Sigmoid colon (tissue), 7 donors: Measurements from ENCODE around the gene ACY1. TPM values are rescaled to one million over a fixed set of nuclear protein-coding genes. Genes with fewer than 3 reads are reported as not detected.

Experiments
- DNase-seq: peaks from one replicate; pipeline ENCODE4 v3.0.0-alpha.2; 2019
- H3K27ac ChIP-seq, 4 donors: fragments of 200-600 bp; sonication (generic); one replicate each; pipeline ENCODE4 v1.5.1; 2016 to 2019; ENCODE audit warnings: mild to moderate bottlenecking in 1 of 4
- H3K27me3 ChIP-seq, 3 donors: fragments of 200-600 bp; sonication (generic); one replicate each; pipeline ENCODE4 v1.5.1; 2019; ENCODE audit warnings: mild to moderate bottlenecking in 1 of 3
- H3K36me3 ChIP-seq, 4 donors: fragments of 200-600 bp; sonication (generic); one replicate each; pipeline ENCODE4 v1.5.1; 2016 to 2019
- H3K4me1 ChIP-seq, 4 donors: fragments of 200-600 bp; sonication (generic); one replicate each; pipeline ENCODE4 v1.5.1; 2017 to 2019
- H3K4me3 ChIP-seq, 4 donors: fragments of 200-600 bp; sonication (generic); one replicate each; pipeline ENCODE4 v1.5.1; 2017 to 2019; ENCODE audit warnings: mild to moderate bottlenecking in 2 of 4, moderate library complexity in 1 of 4
- H3K9me3 ChIP-seq, 4 donors: fragments of 200-600 bp in 3 of 4; sonication (generic) in 3 of 4; one replicate each; pipeline versions ENCODE4 v1.5.1 to v1.6.1; 2013 to 2019
- EP300 ChIP-seq, 4 donors: sonication (generic); formaldehyde crosslinking; IDR thresholded peaks; one replicate each; pipeline ENCODE4 v1.6.1; 2017; ENCODE audit warnings: antibody characterized with exemption in 4 of 4
- POLR2A ChIP-seq, 2 donors: fragments of 450-650 bp; IDR thresholded peaks; one replicate each; pipeline ENCODE4 v1.6.1; 2016; ENCODE audit warnings: antibody characterized with exemption in 2 of 2, mild to moderate bottlenecking in 2 of 2, moderate library complexity in 2 of 2
- POLR2AphosphoS5 ChIP-seq, 4 donors: sonication (generic); formaldehyde crosslinking; IDR thresholded peaks; one replicate each; pipeline ENCODE4 v1.6.1; 2017; ENCODE audit warnings: antibody characterized with exemption in 4 of 4
- WGBS, 2 donors: extraction: QIAGEN DNeasy Blood & Tissue Kit; methylation state at CpG; one replicate each; pipeline ENCODE4 v1.1.7; 2013; 5-methylcytosine and 5-hydroxymethylcytosine counted together
- intact Hi-C: fragments of 100-400 bp; cut with DNase I; formaldehyde crosslinking; loops from one replicate; pipeline ENCODE4 v1.15.1; 2023
- polyA plus RNA-seq, 3 donors: library from polyadenylated mRNA; stranded (reverse); fragments of 200-250 nt; gene quantifications; one replicate each; pipeline ENCODE4 v1.2.3, GENCODE V29; 2013
- total RNA-seq, 4 donors: library from RNA; depleted of rRNA; stranded (reverse); fragments of >200 nt; gene quantifications; one replicate each; pipeline ENCODE4 v1.1.0, GENCODE V29; 2016
- TF ChIP-seq, protein P1 (sequence below), 4 experiments: fragments of 450-650 bp in 3 of 4; fragments of 200-600 bp in 1 of 4; IDR thresholded peaks; one replicate each; pipeline ENCODE4 v1.5.1; 2016 to 2019; ENCODE audit warnings: antibody characterized with exemption in 4 of 4, mild to moderate bottlenecking in 3 of 4, moderate library complexity in 2 of 4
- donor health status: healthy with polysubstance abuse.
- donor health status: Bipolar disorder and iron deficiency.
- donor health status: healthy.

ACY1 gene
- total and polyA plus RNA-seq, 7 donors, result 1.4 to 279 (median 25.3) TPM

DNA sequence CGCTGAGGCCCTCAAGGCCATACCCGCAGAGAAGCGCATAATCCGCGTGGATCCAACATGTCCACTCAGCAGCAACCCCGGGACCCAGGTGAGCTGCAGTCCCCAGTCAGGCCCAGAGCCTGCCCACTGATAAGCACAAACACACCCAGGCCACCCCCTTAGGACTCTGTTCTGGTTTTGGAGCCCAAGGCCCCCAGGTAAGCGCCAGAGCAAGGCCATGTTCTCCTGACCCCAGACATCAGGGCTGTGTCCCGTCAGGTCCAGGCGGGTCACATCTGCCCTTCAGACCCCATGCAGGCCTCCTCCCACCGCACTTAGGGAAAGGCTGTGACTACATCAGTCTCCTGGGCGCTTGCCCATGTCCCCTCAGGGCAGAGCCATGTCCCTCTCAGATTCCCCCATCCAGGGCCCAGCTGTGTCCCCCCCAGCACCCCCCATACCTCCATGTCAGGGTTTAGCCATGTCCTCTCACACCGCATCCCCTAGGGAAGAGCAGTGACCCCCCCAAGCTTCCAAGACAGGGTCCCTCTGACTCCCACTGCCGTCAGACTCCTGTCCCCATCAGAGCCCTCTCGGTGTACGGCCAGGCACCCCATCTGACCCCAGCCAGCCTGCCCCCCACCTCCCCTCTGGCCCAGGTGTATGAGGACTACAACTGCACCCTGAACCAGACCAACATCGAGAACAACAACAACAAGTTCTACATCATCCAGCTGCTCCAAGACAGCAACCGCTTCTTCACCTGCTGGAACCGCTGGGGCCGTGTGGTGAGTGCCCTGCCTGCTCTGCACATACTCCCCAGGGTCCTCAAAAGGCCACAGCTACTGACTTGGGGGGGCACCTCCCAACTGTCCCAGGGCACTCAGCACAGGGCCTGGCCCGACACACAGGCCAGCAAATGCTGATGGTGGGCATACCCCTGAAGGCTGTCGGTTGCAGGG is 39.6 kb upstream of the ACY1 start:
- Histone ChIP-seq H3K4me1 (peaks cover 0 to 37% (median 33%) of the 10 kb centered on the region in 4 donors), H3K27ac (peak overlapping the region; percentile 89 to 97 (median 96)), H3K9me3 (no peaks in the 10 kb centered on the region), H3K4me3 (peak overlapping the region in 3 of 4 donors; percentile 52 to 78 (median 56)), H3K27me3 (no peaks in the 10 kb centered on the region), H3K36me3 (peaks cover 0 to 43% (median 3%) of the 10 kb centered on the region in 4 donors)
- TF ChIP-seq EP300 (IDR thresholded peaks at IDR 0.05) (no peak), POLR2A (IDR thresholded peaks at IDR 0.05) (no peak), POLR2AphosphoS5 (IDR thresholded peaks at IDR 0.05) (no peak)
- TF ChIP-seq, protein P1, sequence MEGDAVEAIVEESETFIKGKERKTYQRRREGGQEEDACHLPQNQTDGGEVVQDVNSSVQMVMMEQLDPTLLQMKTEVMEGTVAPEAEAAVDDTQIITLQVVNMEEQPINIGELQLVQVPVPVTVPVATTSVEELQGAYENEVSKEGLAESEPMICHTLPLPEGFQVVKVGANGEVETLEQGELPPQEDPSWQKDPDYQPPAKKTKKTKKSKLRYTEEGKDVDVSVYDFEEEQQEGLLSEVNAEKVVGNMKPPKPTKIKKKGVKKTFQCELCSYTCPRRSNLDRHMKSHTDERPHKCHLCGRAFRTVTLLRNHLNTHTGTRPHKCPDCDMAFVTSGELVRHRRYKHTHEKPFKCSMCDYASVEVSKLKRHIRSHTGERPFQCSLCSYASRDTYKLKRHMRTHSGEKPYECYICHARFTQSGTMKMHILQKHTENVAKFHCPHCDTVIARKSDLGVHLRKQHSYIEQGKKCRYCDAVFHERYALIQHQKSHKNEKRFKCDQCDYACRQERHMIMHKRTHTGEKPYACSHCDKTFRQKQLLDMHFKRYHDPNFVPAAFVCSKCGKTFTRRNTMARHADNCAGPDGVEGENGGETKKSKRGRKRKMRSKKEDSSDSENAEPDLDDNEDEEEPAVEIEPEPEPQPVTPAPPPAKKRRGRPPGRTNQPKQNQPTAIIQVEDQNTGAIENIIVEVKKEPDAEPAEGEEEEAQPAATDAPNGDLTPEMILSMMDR (IDR thresholded peaks at IDR 0.05), result no peak
- WGBS, 2 donors, result 94 to 96% methylated on average over 21 of the region's 21 CpGs
- intact Hi-C loops, result loop anchor here (2.0 to 10.0 kb wide), 6 partner anchors 113 to 1939 kb away; partner anchors contain the start of genes ACTR8, ALAS1, DUSP7 and POC1A
- peak; percentile 66 for DNase-seq

DNA sequence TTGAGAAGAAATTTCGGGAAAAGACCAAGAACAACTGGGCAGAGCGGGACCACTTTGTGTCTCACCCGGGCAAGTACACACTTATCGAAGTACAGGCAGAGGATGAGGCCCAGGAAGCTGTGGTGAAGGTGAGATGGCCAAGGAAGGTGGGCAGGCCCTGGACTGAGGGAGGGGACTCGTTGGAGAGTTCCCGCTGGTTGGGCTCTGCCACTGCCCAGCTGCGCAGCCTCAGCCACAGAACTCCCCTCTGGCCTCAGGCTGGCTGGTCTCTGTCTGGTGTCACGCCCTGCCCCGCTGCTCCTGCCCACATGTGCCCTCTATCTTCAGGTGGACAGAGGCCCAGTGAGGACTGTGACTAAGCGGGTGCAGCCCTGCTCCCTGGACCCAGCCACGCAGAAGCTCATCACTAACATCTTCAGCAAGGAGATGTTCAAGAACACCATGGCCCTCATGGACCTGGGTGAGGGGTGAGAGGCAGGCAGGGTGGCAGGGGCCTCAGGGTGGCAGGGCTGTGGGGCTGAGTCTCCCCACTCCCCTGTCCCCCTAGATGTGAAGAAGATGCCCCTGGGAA is 38.8 kb upstream of the ACY1 start:
- Histone ChIP-seq H3K36me3 (peaks cover 0 to 44% (median 3%) of the 10 kb centered on the region in 4 donors), H3K9me3 (no peaks in the 10 kb centered on the region), H3K4me1 (peaks cover 0 to 34% (median 30%) of the 10 kb centered on the region in 4 donors), H3K27me3 (no peaks in the 10 kb centered on the region), H3K4me3 (no peak overlapping the region), H3K27ac (no peak overlapping the region)
- TF ChIP-seq POLR2AphosphoS5 (IDR thresholded peaks at IDR 0.05), result no peak
- no peak for TF ChIP-seq POLR2A (IDR thresholded peaks at IDR 0.05)
- TF ChIP-seq EP300 (IDR thresholded peaks at IDR 0.05), result no peak
- TF ChIP-seq, protein P1 (IDR thresholded peaks at IDR 0.05), result no peak
- WGBS, 2 donors, result 92 to 94% methylated on average over 11 of the region's 11 CpGs
- peak; percentile 55 for DNase-seq
- intact Hi-C loops, result loop anchor here (5.0 to 10.0 kb wide), 5 partner anchors 178 to 1938 kb away; partner anchors contain the start of genes ACTR8, ALAS1 and POC1A

DNA sequence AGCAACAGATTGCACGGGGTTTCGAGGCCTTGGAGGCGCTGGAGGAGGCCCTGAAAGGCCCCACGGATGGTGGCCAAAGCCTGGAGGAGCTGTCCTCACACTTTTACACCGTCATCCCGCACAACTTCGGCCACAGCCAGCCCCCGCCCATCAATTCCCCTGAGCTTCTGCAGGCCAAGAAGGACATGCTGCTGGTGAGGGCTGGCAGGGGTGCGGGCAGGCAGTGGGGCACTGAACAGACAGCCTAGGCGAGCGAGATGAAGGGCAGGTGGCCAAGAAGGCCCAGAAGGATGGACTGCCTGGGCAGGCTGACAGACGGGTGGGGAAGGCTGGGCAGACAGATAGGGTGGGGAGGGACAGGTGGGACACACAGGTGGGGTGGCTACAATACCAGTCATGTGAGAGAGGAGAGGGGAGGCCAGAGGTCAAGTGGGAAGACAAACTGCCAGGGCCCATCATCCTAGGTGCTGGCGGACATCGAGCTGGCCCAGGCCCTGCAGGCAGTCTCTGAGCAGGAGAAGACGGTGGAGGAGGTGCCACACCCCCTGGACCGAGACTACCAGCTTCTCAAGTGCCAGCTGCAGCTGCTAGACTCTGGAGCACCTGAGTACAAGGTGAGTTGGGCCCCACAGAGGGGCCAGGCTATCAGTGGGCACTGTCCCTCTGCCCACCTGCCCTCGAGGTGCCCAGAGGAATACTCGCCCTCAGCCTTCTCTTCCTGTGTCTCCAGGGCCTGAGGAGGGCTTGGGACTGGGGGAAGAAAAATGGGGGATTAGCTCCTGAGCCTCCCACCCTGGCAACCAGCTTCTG is 38.1 kb upstream of the ACY1 start:
- Histone ChIP-seq H3K4me3 (no peak overlapping the region), H3K27ac (no peak overlapping the region), H3K9me3 (no peaks in the 10 kb centered on the region), H3K27me3 (no peaks in the 10 kb centered on the region), H3K36me3 (peaks cover 0 to 45% (median 3%) of the 10 kb centered on the region in 4 donors), H3K4me1 (peaks cover 0 to 29% (median 27%) of the 10 kb centered on the region in 4 donors)
- WGBS, 2 donors, result 86 to 91% methylated on average over 18 of the region's 18 CpGs
- intact Hi-C loops, result loop anchor here (10.0 kb wide), 1 partner anchor 450 kb away; no protein-coding TSS in a partner anchor
- no peak for TF ChIP-seq EP300 (IDR thresholded peaks at IDR 0.05)
- TF ChIP-seq, protein P1 (IDR thresholded peaks at IDR 0.05), result no peak
- TF ChIP-seq POLR2AphosphoS5 (IDR thresholded peaks at IDR 0.05), result no peak
- no peak for TF ChIP-seq POLR2A (IDR thresholded peaks at IDR 0.05)
- DNase-seq, result peak; percentile 62

DNA sequence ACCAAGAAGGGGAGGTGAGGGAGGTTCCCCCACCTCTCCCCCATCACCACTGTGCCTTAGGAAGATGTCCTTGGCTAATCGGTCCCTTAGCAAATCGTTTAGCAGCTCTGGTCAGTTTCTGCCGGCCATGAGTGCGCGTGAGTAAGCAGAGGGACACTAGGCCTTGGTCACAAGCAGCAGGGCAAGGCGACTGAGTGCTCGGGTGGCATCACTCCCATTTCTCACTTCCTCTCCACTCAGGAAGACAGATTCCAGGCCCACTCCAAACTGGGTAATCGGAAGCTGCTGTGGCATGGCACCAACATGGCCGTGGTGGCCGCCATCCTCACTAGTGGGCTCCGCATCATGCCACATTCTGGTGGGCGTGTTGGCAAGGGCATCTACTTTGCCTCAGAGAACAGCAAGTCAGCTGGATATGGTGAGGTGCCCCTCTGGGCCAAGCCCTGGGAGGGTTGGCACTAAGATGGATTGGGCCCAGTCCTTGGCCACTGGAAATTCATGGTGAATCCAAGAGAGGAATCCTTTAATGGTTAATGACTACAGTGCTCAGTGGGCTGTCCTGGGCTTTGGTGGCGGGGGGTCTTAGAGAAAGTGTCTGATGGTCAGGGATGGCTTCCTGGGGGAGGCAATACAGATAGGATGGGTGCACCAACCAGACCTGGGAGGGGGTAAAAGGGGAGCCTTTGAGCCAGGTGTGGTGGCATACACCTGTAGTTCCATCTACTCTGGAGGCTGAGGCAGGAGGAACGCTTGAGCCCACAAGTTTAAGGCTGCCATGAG is 37.2 kb upstream of the ACY1 start:
- Histone ChIP-seq H3K4me1 (peaks cover 0 to 20% (median 18%) of the 10 kb centered on the region in 4 donors), H3K9me3 (no peaks in the 10 kb centered on the region), H3K27ac (no peak overlapping the region), H3K4me3 (no peak overlapping the region), H3K36me3 (peaks cover 0 to 45% (median 3%) of the 10 kb centered on the region in 4 donors), H3K27me3 (no peaks in the 10 kb centered on the region)
- WGBS, 2 donors, result 96% methylated on average over 14 of the region's 14 CpGs
- DNase-seq, result peak; percentile 55
- intact Hi-C loops, result loop anchor here (10.0 kb wide), 1 partner anchor 451 kb away; no protein-coding TSS in a partner anchor
- TF ChIP-seq, protein P1 (IDR thresholded peaks at IDR 0.05), result no peak
- TF ChIP-seq POLR2A (IDR thresholded peaks at IDR 0.05) (no peak), POLR2AphosphoS5 (IDR thresholded peaks at IDR 0.05) (no peak), EP300 (IDR thresholded peaks at IDR 0.05) (no peak)
